ENCODE results near the gene ZBTB34. TPM values are rescaled to one million over a fixed set of nuclear protein-coding genes. Genes with fewer than 3 reads are reported as not detected.
"Not testable (repeated sequence)": the region's sequence is repeated elsewhere in the genome, so short reads cannot be mapped to it uniquely, and the experiment has no call there.

The ZBTB34 gene
- total RNA-seq, 1 donor = 7.6 TPM

- no peak overlapping the region for H3K27ac ChIP-seq (ENCODE audit: low read depth, low read length)
These were observed 42.0 kb upstream of the ZBTB34 start for GRCh38 chr9:126818482-126818881.

DNA sequence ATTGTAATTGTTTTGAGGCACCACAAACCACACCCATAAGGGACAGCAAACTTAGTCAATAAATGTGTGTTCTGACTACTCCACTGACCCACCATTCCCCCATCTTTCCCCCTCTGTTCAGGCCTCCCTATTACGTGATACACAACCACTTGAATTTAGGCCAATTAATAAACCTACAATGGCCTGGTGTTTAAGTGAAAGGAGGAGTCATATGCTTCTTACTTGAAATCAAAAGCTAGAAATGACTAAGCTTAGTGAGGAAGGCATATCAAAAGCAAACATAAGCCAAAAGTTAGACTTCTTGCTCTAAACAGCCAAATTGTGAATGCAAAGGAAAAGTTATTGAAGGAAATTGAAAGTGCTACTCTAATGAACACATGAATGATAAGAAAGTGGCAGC lies 41.0 kb upstream of the ZBTB34 start:
- DNase-seq (ENCODE audit: insufficient read length, low spot score, missing footprints) = no peak
- TF ChIP-seq, protein P1, sequence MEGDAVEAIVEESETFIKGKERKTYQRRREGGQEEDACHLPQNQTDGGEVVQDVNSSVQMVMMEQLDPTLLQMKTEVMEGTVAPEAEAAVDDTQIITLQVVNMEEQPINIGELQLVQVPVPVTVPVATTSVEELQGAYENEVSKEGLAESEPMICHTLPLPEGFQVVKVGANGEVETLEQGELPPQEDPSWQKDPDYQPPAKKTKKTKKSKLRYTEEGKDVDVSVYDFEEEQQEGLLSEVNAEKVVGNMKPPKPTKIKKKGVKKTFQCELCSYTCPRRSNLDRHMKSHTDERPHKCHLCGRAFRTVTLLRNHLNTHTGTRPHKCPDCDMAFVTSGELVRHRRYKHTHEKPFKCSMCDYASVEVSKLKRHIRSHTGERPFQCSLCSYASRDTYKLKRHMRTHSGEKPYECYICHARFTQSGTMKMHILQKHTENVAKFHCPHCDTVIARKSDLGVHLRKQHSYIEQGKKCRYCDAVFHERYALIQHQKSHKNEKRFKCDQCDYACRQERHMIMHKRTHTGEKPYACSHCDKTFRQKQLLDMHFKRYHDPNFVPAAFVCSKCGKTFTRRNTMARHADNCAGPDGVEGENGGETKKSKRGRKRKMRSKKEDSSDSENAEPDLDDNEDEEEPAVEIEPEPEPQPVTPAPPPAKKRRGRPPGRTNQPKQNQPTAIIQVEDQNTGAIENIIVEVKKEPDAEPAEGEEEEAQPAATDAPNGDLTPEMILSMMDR (IDR thresholded peaks at IDR 0.05; ENCODE audit: extremely low read depth, low read depth, low read length) = no peak

More at GRCh38 chr9:126818482-126818881, 42.0 kb upstream of the ZBTB34 start:
- DNase-seq (ENCODE audit: insufficient read length, low spot score, missing footprints) = no peak
- Histone ChIP-seq H2AFZ (ENCODE audit: low read length) (no peak overlapping the region), H3K9me3 (ENCODE audit: low read depth, low read length) (peaks cover 8% of the 10 kb centered on the region), H3K4me2 (ENCODE audit: insufficient read depth, low read length) (no peak overlapping the region), H3K4me1 (ENCODE audit: insufficient read depth, low read length) (no peaks in the 10 kb centered on the region), H4K20me1 (ENCODE audit: insufficient read depth, low read length) (peaks cover 23% of the 10 kb centered on the region), H3K79me2 (ENCODE audit: insufficient read depth, low read length) (peaks cover 93% of the 10 kb centered on the region), H3K4me3 (ENCODE audit: insufficient read depth, low read length) (no peak overlapping the region), H3K27me3 (ENCODE audit: insufficient read depth, low read length) (no peaks in the 10 kb centered on the region), H3K36me3 (ENCODE audit: insufficient read depth, low read length) (peaks cover 9% of the 10 kb centered on the region)
- TF ChIP-seq, protein P1 (IDR thresholded peaks at IDR 0.05; ENCODE audit: extremely low read depth, low read depth, low read length) = no peak

GRCh38 chr9:126822278-126822677 lies 38.2 kb upstream of the ZBTB34 start:
- no peak overlapping the region for H3K27ac ChIP-seq (ENCODE audit: low read depth, low read length)

More for the DNA sequence above, 41.0 kb upstream of the ZBTB34 start:
- Histone ChIP-seq H4K20me1 (ENCODE audit: insufficient read depth, low read length) (peaks cover 23% of the 10 kb centered on the region), H3K9me3 (ENCODE audit: low read depth, low read length) (peaks cover 8% of the 10 kb centered on the region), H3K79me2 (ENCODE audit: insufficient read depth, low read length) (peaks cover 90% of the 10 kb centered on the region), H3K27ac (ENCODE audit: low read depth, low read length) (no peak overlapping the region), H3K4me1 (ENCODE audit: insufficient read depth, low read length) (no peaks in the 10 kb centered on the region), H2AFZ (ENCODE audit: low read length) (no peak overlapping the region), H3K4me2 (ENCODE audit: insufficient read depth, low read length) (no peak overlapping the region), H3K4me3 (ENCODE audit: insufficient read depth, low read length) (no peak overlapping the region), H3K36me3 (ENCODE audit: insufficient read depth, low read length) (peaks cover 9% of the 10 kb centered on the region), H3K27me3 (ENCODE audit: insufficient read depth, low read length) (no peaks in the 10 kb centered on the region)

DNA sequence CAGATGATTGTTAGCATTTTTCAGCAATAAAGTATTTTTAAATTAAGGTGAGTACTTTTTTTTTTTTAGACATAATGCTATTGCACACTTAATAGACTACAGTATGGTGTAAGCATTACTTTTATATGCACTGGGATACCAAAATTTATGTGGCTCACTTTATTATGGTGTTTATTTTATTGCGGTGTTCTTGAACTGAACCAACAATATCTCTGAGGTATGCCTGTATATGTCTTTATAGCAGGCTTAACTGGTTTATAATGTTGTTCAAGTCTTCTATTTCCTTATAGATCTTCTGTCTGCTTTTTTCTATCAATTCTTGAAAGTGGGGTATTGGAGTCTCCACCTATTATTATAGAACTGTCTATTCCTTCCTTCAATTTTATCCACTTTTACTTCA lies 37.6 kb upstream of the ZBTB34 start:
- Histone ChIP-seq H3K27ac (ENCODE audit: low read depth, low read length) (no peak overlapping the region), H3K9me3 (ENCODE audit: low read depth, low read length) (peaks cover 8% of the 10 kb centered on the region), H2AFZ (ENCODE audit: low read length) (no peak overlapping the region), H3K4me1 (ENCODE audit: insufficient read depth, low read length) (no peaks in the 10 kb centered on the region), H3K4me3 (ENCODE audit: insufficient read depth, low read length) (no peak overlapping the region), H3K36me3 (ENCODE audit: insufficient read depth, low read length) (peaks cover 8% of the 10 kb centered on the region), H3K4me2 (ENCODE audit: insufficient read depth, low read length) (no peak overlapping the region), H3K79me2 (ENCODE audit: insufficient read depth, low read length) (peaks cover 85% of the 10 kb centered on the region), H4K20me1 (ENCODE audit: insufficient read depth, low read length) (peaks cover 22% of the 10 kb centered on the region), H3K27me3 (ENCODE audit: insufficient read depth, low read length) (no peaks in the 10 kb centered on the region)
- no peak for DNase-seq (ENCODE audit: insufficient read length, low spot score, missing footprints)
- TF ChIP-seq, protein P1 (IDR thresholded peaks at IDR 0.05; ENCODE audit: extremely low read depth, low read depth, low read length) = no peak

More at GRCh38 chr9:126822278-126822677, 38.2 kb upstream of the ZBTB34 start:
- Histone ChIP-seq H2AFZ (ENCODE audit: low read length) (no peak overlapping the region), H3K27me3 (ENCODE audit: insufficient read depth, low read length) (no peaks in the 10 kb centered on the region), H3K9me3 (ENCODE audit: low read depth, low read length) (peaks cover 8% of the 10 kb centered on the region), H3K79me2 (ENCODE audit: insufficient read depth, low read length) (peaks cover 85% of the 10 kb centered on the region), H4K20me1 (ENCODE audit: insufficient read depth, low read length) (peaks cover 22% of the 10 kb centered on the region), H3K4me1 (ENCODE audit: insufficient read depth, low read length) (no peaks in the 10 kb centered on the region), H3K4me2 (ENCODE audit: insufficient read depth, low read length) (no peak overlapping the region), H3K36me3 (ENCODE audit: insufficient read depth, low read length) (peaks cover 8% of the 10 kb centered on the region), H3K4me3 (ENCODE audit: insufficient read depth, low read length) (no peak overlapping the region)
- no peak for DNase-seq (ENCODE audit: insufficient read length, low spot score, missing footprints)
- TF ChIP-seq, protein P1 (IDR thresholded peaks at IDR 0.05; ENCODE audit: extremely low read depth, low read depth, low read length) = no peak

- H3K4me2 ChIP-seq (ENCODE audit: insufficient read depth, low read length); H2AFZ ChIP-seq (ENCODE audit: low read length); H3K27me3 ChIP-seq (ENCODE audit: insufficient read depth, low read length); H3K9me3 ChIP-seq (ENCODE audit: low read depth, low read length); H3K4me1 ChIP-seq (ENCODE audit: insufficient read depth, low read length); H3K27ac ChIP-seq (ENCODE audit: low read depth, low read length); DNase-seq (ENCODE audit: insufficient read length, low spot score, missing footprints); H3K4me3 ChIP-seq (ENCODE audit: insufficient read depth, low read length); H3K36me3 ChIP-seq (ENCODE audit: insufficient read depth, low read length): not testable (repeated sequence)
- H4K20me1 ChIP-seq (ENCODE audit: insufficient read depth, low read length) = peaks cover 17% of the 10 kb centered on the region
- peaks cover 78% of the 10 kb centered on the region for H3K79me2 ChIP-seq (ENCODE audit: insufficient read depth, low read length)
These were observed 36.4 kb upstream of the ZBTB34 start for GRCh38 chr9:126824052-126824451.
